Myocyte (in vitro differentiated cells): ENCODE data around the gene EGFR. TPM values are rescaled to one million over a fixed set of nuclear protein-coding genes. Genes with fewer than 3 reads are reported as not detected.

Experiments used
- DNase-seq: peaks from one replicate; pipeline ENCODE4 v3.0.0-alpha.2; 2012; ENCODE audit warnings: low read depth
- total RNA-seq: library from RNA; depleted of rRNA; stranded (reverse); fragments of >200 nt; gene quantifications from 2 replicates; pipeline ENCODE4 v1.2.3, GENCODE V29; 2014

The EGFR gene
- total RNA-seq, 1 donor from 2014 or later: 22.5 TPM

DNA sequence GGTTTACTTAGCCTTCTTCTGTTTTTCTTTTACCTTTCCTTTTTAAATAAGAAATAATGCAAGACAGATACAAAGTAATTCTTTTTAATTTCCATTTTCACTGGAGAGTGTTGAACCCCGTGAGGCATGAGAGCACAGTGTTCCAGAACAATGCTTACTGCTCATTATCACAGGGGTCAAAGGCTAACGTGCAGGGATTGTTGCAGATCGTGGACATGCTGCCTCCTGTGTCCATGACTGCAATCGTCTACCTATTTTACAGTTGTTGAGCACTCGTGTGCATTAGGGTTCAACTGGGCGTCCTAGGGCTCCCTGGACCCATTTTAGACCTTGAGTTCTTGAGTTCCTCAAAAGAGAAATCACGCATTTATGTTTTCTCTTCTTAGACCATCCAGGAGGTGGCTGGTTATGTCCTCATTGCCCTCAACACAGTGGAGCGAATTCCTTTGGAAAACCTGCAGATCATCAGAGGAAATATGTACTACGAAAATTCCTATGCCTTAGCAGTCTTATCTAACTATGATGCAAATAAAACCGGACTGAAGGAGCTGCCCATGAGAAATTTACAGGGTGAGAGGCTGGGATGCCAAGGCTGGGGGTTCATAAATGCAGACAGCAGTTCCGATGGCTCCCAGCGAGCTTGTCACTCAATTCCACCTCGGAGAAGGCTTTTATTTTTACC lies 124.2 kb downstream of the EGFR start:
- no peak for DNase-seq

- no peak for DNase-seq
Measured at GRCh38 chr7:55144333-55145317, 125.8 kb downstream of the EGFR start.

DNA sequence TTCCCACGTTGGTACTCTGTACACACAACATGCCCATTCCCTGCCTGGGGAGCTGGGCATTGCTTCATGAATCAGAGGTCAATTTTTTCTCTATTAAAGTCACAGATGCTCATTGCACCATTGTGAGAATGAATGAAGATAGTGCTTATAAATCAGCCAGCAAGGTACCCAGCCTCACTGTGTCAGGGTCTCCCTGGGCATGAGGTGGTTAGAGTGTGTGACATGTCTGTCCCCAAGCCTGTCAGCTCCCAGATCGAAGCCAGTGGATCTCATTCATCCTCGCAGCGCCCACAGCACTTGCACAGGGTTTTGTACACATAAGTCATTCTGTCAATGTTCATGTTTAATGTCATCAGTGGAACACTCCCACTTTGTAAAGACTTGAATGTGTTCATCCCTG lies 126.8 kb downstream of the EGFR start:
- DNase-seq: no peak

- DNase-seq: no peak
Measured at GRCh38 chr7:55147101-55147500, 128.3 kb downstream of the EGFR start.

GRCh38 chr7:55147736-55148135 lies 128.9 kb downstream of the EGFR start:
- no peak for DNase-seq

DNA sequence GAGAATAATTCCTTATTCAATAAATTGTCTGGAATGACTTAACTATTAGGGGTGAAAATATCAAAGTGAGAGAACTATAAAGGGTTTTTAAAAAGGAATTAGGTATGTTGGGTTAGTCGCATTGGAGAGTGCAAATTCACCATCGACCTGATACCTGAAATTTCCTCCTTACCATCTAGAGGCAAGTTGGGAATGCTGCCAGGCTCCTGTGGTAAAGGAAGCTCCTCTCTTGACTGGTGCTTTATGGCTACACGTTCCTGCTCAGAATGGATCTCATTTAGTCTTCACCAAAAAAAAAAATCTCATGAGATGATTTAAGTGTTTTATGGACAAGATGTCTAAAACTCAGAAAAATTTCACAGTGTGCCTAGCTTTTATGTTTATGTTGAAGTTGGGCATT lies 129.8 kb downstream of the EGFR start:
- DNase-seq: no peak

- no peak for DNase-seq
Measured at GRCh38 chr7:55149001-55149400, 130.2 kb downstream of the EGFR start.

DNA sequence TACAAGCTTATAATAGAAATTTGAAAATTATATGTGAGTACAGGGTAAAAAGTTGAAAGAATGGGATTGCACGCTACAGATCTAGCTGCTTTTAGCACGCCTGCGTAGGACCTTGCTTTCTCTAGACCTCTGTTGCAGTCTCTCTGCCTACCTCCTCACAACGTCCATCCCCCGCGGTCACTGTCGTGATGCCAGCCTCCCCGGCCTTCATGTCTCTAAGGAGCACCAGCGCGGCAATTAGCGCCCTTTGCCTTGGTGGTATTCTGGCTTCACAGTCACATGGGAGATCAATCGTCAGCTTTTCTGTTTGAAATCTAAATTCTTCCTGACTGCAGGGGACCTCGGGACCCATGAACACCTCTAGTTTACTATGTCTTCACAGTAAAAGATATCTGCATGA lies 131.3 kb downstream of the EGFR start:
- no peak for DNase-seq

DNA sequence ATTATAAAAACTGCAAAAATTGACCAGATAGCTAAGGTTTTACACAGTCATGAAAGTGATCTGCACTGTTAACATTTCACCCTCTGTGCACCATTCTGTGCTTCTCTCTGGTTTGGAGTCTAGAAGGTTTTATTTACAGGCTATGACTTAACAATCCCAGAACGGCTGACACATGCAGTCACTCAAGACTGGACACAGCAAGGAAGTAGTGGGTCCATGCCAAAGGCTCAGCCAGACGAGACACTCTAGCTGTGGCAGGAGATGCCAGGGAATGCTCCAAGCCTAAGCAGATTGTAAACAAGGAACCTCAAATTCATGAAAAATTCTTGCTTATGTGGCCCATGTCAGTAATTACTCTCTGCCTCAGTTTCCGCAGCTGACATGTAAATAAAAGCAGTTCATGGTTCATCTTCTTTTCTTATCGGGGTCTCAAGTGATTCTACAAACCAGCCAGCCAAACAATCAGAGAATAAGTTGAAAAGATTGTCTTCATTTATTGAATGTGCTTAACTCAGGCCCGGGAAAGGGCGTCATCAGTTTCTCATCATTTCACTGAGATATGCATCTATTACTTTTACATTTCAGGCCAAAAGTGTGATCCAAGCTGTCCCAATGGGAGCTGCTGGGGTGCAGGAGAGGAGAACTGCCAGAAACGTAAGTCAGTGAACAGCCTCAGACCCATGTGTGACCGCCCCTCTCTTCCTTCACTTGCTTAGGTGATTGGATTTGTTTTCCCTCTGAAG lies 132.1 kb downstream of the EGFR start:
- DNase-seq: peak; percentile 88

DNA sequence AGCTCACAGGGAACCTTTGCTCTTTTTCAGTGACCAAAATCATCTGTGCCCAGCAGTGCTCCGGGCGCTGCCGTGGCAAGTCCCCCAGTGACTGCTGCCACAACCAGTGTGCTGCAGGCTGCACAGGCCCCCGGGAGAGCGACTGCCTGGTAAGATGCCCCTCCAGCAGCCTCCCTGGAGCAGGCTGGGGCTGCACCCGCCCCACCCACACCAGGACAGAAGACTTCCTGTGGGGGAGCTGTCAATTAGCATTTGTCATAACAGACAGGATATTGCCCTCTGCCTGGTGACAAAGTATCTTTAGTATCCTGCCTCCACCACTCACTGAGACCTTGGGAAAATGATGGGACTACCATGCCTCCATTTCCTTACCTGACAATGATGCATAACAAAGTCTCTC lies 133.7 kb downstream of the EGFR start:
- DNase-seq: no peak

DNA sequence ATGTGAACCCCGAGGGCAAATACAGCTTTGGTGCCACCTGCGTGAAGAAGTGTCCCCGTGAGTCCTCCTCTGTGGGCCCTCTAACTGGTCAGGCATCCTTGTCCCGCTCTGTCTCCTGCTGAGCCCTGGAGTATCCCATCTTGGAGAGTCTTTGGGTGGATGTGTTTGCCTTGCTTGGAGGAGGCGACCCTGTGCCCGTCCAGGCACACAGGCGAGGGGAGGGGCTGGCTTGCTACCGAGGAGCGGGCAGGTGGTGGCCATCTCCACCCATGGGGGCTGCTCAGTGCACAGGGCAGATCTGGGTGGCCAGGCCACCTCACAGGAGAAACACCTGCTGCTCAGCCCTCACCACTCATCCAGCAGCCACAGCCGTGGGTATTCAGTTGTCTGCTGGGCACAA lies 135.3 kb downstream of the EGFR start:
- no peak for DNase-seq

DNA sequence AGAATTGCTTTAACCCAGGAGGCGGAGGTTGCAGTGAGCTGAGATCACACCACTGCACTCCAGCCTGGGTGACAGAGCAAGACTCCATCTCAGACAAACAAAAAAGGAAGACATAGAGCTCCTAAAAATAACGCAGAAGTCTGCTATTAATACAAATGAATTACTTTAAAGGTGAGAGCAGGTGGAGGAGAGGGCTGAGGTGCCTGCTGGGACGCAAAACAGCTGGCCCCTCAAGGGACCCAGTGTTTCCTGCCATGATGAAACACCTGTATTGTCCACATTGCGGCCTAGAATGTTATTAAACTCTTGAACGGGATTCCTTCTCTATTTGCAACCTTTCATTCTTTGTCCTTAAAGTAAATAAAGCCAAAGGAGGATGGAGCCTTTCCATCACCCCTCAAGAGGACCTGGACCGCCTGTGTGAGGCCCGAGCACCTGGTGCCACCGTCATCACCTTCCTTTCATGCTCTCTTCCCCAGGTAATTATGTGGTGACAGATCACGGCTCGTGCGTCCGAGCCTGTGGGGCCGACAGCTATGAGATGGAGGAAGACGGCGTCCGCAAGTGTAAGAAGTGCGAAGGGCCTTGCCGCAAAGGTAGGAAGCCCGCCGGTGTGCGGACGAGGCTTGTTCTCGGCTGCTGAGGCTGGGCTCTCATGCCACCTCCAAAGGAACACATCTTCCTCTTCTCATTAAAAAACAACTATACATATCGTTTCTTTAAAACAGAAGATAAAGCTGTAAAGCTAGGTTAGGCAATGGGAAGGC lies 136.7 kb downstream of the EGFR start:
- DNase-seq: no peak

GRCh38 chr7:55156919-55157763 lies 138.3 kb downstream of the EGFR start:
- DNase-seq: no peak

DNA sequence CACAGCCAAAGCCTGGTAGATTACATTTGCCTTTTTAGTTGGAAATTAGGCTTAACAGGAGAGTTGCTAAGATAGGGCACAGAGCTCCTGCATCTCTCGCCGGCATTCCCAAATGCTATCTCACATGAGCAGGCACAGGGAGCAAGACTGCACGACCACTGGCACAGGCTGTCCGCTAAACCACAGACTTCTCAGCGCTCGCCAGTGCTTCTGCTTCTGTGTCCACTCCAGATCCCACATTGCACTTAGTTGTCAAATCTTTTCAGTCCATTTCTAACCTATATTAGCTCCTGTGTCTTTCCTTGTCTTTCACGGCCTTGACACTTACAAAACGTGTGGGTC lies 138.9 kb downstream of the EGFR start:
- no peak for DNase-seq

DNA sequence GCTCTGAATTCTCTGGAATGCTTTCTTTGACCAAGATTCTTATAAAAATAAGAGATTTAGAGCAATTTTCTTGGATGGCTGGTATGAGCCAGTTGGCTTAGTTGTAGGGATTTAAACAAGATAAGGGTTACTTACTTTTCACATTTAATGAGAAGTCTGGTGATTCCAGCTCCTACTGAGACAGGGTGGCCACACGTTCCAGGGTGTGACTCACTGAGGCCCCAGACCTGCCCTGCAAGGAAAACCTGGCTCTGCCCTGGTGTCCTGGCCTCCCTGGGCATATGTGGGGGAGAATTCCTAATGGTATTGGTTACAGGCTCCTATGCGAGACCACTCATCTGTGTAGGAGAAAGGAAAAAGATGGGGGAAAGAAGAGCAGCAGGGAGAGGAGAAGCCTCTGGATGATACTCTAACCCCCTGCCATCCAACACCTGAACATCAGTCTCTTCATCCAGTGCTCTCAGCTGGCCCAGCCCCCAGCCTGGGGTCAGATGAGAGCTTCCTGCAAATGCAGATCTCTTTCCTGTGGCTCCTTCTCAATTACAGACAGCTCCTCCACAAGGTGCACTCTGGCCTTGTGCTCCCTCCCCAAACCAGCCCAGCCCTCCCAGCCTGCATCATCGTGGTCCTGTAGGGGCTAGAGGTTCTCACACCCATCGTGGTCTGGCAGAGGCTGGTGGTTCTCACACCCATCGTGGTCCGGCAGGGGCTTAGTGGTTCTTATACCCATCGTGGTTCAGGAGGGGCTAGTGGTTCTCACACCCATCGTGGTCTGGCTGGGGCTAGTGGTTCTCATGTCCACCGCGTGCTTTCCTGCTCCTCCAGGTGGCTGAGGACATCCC lies 139.9 kb downstream of the EGFR start:
- DNase-seq: peak; percentile 32

DNA sequence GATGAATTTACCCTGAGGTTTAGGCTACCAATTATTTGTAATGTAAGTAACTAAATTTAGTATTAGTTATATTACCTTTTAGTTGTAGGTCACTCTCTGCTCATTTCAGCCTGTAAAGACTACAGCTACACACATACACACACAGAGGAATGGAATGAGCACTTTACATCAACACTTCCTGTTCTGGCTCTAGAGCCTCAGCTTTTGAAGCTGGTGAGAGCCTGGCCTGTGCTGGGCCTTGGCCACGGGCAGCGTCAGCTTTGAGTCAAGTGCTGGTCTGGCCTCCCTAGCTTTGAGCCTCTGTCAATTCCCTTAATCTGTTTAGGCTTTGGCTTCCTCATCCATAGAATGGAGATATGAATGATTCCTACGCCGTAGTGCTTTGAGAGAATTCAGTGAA lies 141.7 kb downstream of the EGFR start:
- DNase-seq: no peak

GRCh38 chr7:55161154-55161687 lies 142.4 kb downstream of the EGFR start:
- no peak for DNase-seq

DNA sequence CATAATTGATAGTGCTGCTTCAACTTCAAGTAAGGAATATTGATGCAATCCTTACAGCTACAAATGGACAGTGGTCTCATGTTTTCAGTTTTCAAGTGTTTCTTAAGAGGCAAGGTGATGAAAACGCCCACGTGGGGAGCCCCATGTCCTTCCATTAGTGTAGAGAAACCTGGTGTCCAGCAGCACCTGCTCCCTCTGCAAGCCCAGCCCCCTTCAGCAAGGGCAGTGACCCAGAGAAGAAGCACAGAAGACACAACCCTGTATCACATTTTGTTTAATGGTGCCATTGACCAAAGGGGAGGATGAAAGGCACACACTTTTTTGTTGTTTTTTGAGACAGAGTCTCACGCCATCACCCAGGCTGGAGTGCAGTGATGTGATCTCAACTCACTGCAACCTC lies 143.7 kb downstream of the EGFR start:
- DNase-seq: no peak

DNA sequence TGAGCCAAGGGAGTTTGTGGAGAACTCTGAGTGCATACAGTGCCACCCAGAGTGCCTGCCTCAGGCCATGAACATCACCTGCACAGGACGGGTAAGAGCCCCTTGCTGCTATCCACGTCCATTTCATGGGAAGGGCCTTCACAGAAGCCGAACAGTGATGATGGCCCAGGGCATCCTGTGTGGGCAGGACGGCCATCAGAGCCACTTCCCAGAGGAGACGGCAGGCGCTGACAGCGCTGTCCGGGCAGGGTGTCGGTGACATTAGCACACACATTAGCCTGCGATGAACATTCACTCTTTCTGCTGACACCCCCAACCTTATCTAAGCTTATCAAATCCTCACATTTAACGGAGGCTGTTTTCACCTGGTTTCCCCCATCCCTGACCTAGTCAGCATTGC lies 144.9 kb downstream of the EGFR start:
- no peak for DNase-seq
